Epithelial cell of proximal tubule (primary cell): ENCODE data around the gene BASP1. TPM values are rescaled to one million over a fixed set of nuclear protein-coding genes. Genes with fewer than 3 reads are reported as not detected.

Experiments
- DNase-seq: peaks from one replicate; pipeline ENCODE4 v3.0.0-alpha.2; 2011; ENCODE audit warnings: low read depth
- H3K4me3 ChIP-seq: 2 replicates; pipeline ENCODE4 v1.5.1; 2011; ENCODE audit warnings: low read depth, mild to moderate bottlenecking, low read length
- total RNA-seq: library from RNA; depleted of rRNA; stranded (reverse); fragments of >200 nt; gene quantifications from 2 replicates; pipeline ENCODE4 v1.2.3, GENCODE V29; 2015
- TF ChIP-seq, protein P1 (sequence below): conservative IDR thresholded peaks from 2 replicates; pipeline ENCODE4 v1.5.1; 2012; ENCODE audit warnings: low read depth, mild to moderate bottlenecking, low read length

Gene BASP1
- total RNA-seq, 1 donor from 2014 or later, result 135 TPM

DNA sequence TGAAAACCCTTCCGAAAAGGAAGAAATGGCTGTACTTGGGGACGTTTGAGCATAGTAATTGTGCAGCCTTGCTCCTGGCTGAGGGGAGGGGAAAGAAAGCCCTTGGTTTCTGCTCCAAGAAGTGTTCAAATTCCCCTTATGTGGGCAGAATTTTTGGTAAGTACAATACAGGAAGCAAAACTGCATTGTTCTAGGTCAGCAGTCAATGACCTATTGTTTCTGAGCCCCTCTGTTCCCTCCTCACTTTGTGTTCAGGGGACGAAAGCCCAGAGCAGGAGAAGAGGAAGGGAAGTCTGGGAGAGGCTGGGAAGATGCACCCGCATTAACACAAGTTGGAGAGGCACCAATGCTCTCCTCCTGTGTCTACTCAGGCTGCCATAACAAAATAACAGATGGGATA is 11.9 kb downstream of the BASP1 start:
- TF ChIP-seq, protein P1, sequence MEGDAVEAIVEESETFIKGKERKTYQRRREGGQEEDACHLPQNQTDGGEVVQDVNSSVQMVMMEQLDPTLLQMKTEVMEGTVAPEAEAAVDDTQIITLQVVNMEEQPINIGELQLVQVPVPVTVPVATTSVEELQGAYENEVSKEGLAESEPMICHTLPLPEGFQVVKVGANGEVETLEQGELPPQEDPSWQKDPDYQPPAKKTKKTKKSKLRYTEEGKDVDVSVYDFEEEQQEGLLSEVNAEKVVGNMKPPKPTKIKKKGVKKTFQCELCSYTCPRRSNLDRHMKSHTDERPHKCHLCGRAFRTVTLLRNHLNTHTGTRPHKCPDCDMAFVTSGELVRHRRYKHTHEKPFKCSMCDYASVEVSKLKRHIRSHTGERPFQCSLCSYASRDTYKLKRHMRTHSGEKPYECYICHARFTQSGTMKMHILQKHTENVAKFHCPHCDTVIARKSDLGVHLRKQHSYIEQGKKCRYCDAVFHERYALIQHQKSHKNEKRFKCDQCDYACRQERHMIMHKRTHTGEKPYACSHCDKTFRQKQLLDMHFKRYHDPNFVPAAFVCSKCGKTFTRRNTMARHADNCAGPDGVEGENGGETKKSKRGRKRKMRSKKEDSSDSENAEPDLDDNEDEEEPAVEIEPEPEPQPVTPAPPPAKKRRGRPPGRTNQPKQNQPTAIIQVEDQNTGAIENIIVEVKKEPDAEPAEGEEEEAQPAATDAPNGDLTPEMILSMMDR, result no peak
- no peak overlapping the region for H3K4me3 ChIP-seq
- no peak for DNase-seq

DNA sequence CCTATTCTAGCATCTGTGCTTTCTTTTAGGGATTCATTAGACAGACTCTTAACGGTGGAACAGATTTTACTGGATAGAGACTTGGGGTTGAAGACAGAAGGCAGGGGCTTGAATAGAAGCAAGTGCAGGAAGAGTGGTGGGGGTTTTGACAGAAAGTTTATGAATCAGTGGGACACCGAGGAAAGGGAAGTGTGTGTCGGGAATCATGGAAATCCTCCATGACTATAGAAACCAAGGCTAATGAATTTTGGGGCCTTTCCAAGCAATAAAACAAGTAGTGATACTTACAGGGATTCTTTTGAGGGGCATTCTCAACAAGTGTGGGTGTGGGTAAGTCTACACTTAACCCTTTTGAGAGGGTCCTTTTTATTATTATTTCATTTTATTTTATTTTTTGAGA is 12.8 kb downstream of the BASP1 start:
- no peak overlapping the region for H3K4me3 ChIP-seq
- DNase-seq, result no peak
- TF ChIP-seq, protein P1, result no peak

DNA sequence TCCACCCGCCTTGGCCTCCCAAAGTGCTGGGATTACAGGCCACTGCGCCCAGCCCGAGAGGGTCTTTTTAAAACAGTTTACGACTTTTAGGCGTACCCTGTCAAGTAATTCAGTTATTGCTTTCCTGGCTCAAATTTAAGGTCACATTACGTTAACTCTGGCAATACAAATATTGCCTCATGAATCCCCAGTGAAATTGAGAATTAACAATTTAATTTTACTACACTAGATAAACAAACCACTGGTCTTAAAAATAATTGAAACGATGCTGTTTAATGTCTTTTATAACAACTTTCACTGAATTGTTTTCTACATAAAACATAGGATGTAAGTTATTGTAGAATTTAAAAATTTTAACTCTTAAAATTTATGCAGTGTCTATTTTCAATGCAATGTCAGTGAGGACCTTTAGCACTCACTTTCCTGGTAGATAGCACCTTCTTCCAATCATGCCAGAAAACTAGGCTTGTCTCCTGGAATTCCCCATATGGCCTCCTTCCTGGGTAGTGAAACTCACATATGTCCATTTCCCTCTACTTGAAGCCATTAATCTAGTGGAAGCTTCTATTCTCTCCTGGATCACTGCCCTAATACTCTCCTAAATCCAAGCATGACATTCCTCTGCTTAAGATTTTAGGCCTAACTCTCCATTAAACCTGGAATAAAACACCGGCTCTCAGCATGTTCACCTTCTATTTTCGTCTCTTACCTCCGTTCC is 13.5 kb downstream of the BASP1 start:
- DNase-seq, result no peak
- no peak overlapping the region for H3K4me3 ChIP-seq
- TF ChIP-seq, protein P1, result no peak

DNA sequence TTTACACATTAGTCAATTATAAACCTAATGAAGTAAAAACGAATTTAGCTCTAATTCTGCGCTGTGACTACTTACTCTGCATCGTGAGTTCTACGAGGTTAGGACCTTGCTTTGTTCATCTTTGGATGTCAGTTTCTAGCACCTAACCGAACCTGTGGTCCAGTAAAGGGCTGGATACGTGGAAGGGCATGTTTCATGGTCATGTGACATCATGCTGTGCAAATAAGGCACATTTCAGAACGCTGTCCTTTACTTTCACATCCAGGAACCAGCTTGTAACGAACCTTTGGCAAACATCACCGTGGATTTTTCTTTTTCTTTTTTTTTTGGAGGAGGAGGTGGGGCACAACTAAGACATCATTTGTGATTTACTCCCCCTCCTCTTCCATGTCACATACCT is 15.0 kb downstream of the BASP1 start:
- TF ChIP-seq, protein P1, result no peak
- no peak overlapping the region for H3K4me3 ChIP-seq
- no peak for DNase-seq

DNA sequence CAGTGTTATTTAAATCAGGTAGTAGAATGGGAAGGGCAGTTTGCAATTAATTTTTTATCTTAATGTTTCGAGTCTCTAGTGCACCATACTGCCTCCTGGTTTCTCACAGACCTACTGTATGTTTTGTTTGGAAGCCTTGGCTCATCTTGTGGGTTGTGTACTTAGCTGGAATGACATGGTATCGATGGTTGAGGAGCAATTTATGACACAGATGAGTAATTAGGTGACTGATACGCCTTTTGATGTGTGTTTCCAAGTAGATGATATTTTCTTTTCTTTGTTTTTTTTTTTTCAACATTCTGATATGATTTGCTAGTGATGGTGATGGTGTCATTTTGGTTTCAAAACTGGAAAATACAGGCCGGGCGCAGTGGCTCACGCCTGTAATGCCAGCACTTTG is 16.1 kb downstream of the BASP1 start:
- no peak overlapping the region for H3K4me3 ChIP-seq
- no peak for DNase-seq
- TF ChIP-seq, protein P1, result no peak

DNA sequence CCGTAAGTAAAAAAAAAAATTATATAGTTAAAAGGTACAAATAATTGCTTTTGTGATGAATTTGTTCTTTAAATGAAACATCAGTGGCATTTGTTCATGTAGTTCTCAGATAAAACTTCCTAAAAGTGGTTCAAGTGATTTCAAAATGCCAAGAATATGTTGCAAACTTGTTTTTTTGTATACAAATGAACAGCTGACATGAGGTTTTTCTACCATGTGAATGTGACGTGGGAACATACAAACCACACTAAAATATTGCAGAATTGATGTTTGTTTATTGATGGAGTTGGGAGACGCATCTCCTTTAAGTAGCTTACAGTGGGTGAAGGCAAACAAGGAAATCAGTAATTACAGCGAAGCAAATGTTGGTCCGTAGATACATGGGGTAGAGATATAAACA is 16.9 kb downstream of the BASP1 start:
- no peak for DNase-seq
- no peak overlapping the region for H3K4me3 ChIP-seq
- TF ChIP-seq, protein P1, result no peak

DNA sequence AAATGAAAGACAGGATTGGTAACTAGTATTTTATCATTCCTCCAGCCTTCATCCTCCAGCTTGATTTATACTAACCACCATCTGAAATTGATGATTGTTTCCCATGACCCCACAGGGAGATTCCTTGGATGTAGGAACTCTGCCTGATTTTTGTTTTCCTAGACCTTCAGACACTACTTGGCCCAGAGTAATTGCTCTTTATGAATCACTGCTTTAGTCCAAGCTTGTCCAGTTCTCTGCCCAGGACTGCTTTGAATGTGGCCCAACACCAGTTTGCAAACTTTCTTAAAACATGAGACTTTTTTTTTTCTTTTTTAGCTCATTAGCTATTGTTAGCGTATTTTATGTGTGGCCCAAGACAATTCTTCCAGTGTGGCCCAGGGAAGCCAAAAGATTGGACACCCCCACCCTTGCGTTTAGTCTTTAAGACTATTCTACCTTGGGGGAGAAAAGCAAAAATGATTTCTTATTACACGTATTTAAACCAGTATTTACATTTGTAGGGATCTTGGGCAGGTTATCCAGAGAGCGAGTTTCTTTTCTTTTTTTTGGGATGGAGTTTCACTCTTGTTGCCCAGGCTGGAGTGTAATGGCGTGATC is 18.4 kb downstream of the BASP1 start:
- TF ChIP-seq, protein P1, result no peak
- no peak for DNase-seq

More for the DNA sequence above, 18.4 kb downstream of the BASP1 start:
- no peak overlapping the region for H3K4me3 ChIP-seq
